T47D (cell line): ENCODE results near the gene PLA2G4E.

ENCODE experiments used
- DNase-seq, 2 experiments: peaks; one replicate each; pipeline versions ENCODE4 v3.0.0 to v3.0.0-alpha.2; 2011 to 2012; ENCODE audit warnings: low read depth in 1 of 2, low spot score in 1 of 2
- JUND ChIP-seq: IDR thresholded peaks from 2 replicates; pipeline ENCODE4 v1.6.1; 2012; ENCODE audit warnings: low read depth
- in situ Hi-C: cut with HindIII; loops from 2 replicates; pipeline ENCODE4 v1.10.0; 2016; ENCODE audit warnings: low sequenced_read_pairs, low pct_unique_long_range_greater_than_20kb

The PLA2G4E gene

DNA sequence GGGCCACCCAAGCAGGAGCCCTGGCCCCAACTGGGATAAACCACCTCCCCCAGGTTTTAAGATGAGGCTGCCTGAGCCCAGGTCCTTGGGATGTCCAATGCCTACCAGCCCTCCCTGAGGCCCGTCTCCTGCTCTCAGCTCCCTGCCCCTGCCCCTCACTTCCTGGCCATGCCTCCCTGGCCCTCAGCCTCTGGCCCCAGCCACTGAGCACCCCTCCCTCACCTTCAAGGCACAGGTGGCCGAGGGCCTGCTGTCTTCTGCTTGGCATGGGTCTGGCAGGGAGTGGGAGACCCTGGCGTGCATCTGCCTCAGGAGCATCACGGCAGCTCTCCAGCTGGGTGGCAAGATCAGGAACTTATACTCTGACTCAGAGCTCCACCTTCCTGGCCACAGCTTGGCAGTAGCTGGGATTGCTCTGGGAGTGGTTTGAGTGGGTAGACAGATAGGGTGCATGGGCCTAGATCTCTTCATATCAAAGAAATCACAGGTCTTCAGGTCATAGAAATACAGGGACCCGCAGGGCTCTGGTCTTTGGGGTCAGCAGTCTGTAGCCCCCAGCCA is at the start of gene PLA2G4E:
Gene PLA2G4E (minus strand): TSS at position 330 of the 561 bp plus-strand sequence. CDS start 12 bp downstream, at position 318.
- no peak for DNase-seq
- no peak for TF ChIP-seq JUND
- in situ Hi-C loops = no loop called here

- no peak for TF ChIP-seq JUND
- in situ Hi-C loops = no loop called here
Measured at GRCh38 chr15:42070279-42070975, 49.6 kb upstream of the PLA2G4E start.

DNA sequence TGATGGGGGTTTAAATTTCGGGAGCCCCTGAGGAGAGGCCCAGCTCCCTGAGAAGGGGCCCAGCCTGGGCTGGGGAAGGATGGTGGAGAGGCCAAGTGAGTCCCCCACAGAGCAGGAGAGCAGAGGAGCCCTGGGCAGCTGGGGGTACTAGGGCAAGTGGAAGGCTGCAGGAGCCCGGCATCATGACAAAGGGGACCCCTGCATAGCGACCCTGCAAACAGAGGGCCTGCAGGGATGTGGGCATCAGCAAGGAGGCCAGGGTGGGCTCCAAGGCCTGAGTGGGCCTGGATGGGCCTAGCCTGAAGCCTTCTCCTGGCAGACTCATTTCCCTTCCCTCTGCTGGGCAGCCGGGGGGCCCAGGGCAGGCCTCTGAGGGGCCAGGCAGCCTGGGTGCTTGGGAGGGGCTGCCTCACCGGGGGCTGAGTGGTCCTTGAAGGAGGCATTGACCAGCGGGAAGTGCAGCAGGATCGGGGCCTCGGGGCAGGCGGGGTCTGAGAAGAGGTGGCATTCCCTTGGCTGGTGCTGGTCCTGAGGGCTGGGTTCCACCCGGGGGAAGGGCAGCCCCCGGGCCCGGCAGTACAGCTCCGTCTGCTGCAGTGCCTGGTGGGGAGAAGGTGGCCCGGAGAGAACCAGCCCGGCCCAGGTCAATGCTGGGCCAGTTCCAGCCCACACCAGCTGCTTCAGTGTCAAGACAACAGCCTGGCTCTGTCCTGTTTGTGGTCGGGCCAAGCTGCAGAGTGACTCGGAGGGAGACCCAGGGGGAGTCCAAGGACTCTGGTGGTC is 48.8 kb upstream of the PLA2G4E start:
- in situ Hi-C loops = no loop called here
- DNase-seq = no peak
- no peak for TF ChIP-seq JUND

More at GRCh38 chr15:42070279-42070975, 49.6 kb upstream of the PLA2G4E start:
- no peak for DNase-seq

GRCh38 chr15:42069025-42069424 is 48.2 kb upstream of the PLA2G4E start:
- in situ Hi-C loops = no loop called here
- DNase-seq = no peak
- TF ChIP-seq JUND = no peak

GRCh38 chr15:42068601-42069000 is 47.8 kb upstream of the PLA2G4E start:
- TF ChIP-seq JUND = no peak
- in situ Hi-C loops = no loop called here
- DNase-seq = no peak

- no peak for DNase-seq
- TF ChIP-seq JUND = no peak
- in situ Hi-C loops = no loop called here
Measured at GRCh38 chr15:42066764-42067415, 46.0 kb upstream of the PLA2G4E start.

- TF ChIP-seq JUND = no peak
- DNase-seq = no peak
- in situ Hi-C loops = no loop called here
Measured at GRCh38 chr15:42065468-42065867, 44.6 kb upstream of the PLA2G4E start.

DNA sequence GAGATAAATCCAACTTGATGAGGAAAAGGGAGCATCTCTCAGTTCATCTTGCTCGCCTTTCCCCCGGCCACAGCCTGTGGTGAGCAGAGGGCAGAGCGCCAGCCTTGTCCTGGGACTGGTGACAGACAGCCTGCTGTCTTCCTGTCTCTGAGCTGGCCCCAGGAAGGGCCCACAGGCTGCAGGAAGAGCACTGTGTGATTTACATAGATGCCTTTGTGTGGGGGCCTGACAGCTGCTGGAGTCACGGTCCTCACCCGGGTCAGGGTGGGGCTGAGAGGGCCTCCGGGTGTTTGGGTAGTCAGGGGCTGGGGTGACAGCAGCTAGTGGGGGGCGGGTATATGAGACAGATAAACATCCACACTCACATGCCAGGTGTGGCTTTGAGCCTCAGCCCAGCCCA is 44.2 kb upstream of the PLA2G4E start:
- no peak for TF ChIP-seq JUND
- in situ Hi-C loops = no loop called here
- no peak for DNase-seq

DNA sequence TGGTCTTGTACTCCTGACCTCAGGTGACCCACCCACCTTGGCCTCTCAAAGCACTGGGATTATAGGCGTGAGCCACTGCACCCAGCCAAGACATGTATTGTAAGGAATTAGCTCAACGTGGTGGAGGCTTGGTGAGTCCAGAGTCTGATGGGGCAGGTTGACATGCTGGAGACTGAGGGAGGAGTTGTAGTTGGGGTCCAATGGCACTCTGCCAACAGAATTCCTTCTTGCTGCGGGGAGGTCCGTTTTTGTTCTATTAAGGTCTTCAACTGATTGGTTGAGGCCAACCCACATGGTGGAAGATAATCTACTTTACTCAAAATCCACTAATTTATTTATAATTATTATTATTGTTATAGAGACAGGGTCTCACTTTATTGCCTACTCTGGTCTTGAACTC is 43.4 kb upstream of the PLA2G4E start:
- in situ Hi-C loops = no loop called here
- DNase-seq = no peak
- no peak for TF ChIP-seq JUND

GRCh38 chr15:42063122-42063848 is 42.4 kb upstream of the PLA2G4E start:
- DNase-seq = no peak
- no peak for TF ChIP-seq JUND
- in situ Hi-C loops = no loop called here

GRCh38 chr15:42062284-42062806 is 41.5 kb upstream of the PLA2G4E start:
- in situ Hi-C loops = no loop called here
- no peak for DNase-seq
- no peak for TF ChIP-seq JUND

DNA sequence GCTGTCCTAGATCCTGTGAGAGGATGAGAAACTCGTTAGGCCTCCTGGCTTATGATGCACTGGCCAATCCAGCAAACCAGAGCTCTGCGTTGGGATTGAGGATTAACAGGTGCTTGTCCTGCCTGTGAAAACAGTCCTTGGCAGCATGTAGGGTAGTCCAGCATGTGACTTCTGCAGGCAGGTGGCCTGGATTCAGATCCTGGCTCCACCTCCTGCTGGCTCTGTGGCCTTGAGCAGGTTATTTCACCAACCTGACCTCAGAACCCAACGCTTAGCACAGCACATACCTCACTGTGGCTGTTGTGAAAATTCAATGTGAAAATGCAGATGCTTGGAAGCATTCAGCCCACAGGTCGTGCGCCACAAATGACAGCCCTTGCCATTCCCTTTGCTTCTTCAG is 40.0 kb upstream of the PLA2G4E start:
- in situ Hi-C loops = no loop called here
- DNase-seq = peak in 1 of 2 experiments; percentile 50
- no peak for TF ChIP-seq JUND
